Measurements from ENCODE around the gene CA14.

Gene CA14

GRCh38 chr1:150281221-150281757 is 23.7 kb downstream of the CA14 start:
- peak; percentile 42 for DNase-seq (ENCODE audit: low spot score)
- TF ChIP-seq CTCF (IDR thresholded peaks at IDR 0.05; ENCODE audit: extremely low read depth, insufficient read depth, missing control alignments): peak; percentile 70
- in situ Hi-C loops (cut with MboI; ENCODE audit: low pct_unique_long_range_greater_than_20kb, low sequenced_read_pairs, unreplicated experiment): no loop called here

DNA sequence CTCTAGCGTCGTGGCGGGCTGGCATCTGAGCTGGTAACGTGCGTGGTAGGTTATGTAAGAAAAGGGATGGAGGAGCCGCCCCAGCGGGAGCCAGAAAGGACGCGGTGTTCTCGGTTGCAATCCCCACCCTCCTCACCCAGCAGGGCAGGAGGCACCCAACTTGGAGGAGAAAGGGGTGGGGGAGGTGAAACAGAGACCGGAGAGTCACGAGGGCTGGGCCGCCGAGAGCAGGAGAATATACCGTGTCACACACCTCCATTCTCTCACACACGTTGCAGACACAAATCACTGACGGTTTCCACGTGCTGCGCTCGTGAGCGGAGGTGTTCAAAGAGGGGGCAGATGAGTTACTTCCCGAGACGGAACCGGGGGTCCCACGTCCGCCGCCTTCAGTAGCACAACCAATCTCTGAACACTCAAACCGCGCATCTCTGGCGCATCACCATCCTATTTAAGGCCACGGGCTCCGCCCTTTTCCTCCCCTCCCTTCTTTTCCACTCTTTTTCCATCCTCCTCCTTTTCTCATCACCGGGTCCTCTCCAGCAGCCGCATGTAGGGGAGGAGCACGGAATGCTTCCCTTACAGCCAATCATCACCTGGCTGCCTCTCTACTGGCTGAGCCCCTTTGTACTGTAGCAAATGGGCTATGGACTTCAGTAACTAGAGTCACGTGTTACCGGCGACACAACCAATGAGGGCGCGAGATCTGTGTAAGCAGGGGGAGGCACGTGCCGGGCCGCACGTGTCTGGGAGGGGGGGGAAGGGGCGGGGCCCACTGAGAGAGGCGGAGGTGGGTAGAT is 24.4 kb downstream of the CA14 start, which contains the start of gene CIART:
Gene CIART, plus strand, starts transcription at position 797 of the 800 bp plus-strand sequence. CDS start 714 bp downstream, outside the sequence.
- no peak for TF ChIP-seq CTCF (IDR thresholded peaks at IDR 0.05; ENCODE audit: extremely low read depth, insufficient read depth, missing control alignments)
- DNase-seq (ENCODE audit: low spot score): peak; percentile 74
- in situ Hi-C loops (cut with MboI; ENCODE audit: low pct_unique_long_range_greater_than_20kb, low sequenced_read_pairs, unreplicated experiment): no loop called here

- DNase-seq (ENCODE audit: low spot score): no peak
- no peak for TF ChIP-seq CTCF (IDR thresholded peaks at IDR 0.05; ENCODE audit: extremely low read depth, insufficient read depth, missing control alignments)
- in situ Hi-C loops (cut with MboI; ENCODE audit: low pct_unique_long_range_greater_than_20kb, low sequenced_read_pairs, unreplicated experiment): no loop called here
Observed at GRCh38 chr1:150282558-150282958, 25.0 kb downstream of the CA14 start.

DNA sequence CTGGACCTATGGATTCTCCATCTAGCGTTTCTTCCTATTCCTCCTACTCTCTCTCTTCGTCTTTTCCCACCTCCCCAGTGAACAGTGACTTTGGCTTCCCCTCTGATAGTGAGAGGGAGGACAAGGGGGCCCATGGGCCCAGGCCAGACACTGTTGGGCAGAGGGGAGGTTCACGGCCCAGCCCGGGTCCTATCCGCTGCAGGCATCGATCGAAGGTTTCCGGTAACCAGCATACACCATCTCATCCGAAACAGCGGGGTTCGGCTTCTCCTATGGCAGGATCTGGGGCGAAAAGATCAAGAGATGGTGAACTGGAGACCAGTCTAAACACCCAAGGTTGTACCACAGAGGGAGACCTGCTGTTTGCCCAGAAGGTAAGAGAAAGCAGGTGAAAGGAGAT is 25.7 kb downstream of the CA14 start:
- TF ChIP-seq CTCF (IDR thresholded peaks at IDR 0.05; ENCODE audit: extremely low read depth, insufficient read depth, missing control alignments): no peak
- in situ Hi-C loops (cut with MboI; ENCODE audit: low pct_unique_long_range_greater_than_20kb, low sequenced_read_pairs, unreplicated experiment): no loop called here
- DNase-seq (ENCODE audit: low spot score): no peak

GRCh38 chr1:150288382-150288781 is 30.8 kb downstream of the CA14 start:
- in situ Hi-C loops (cut with MboI; ENCODE audit: low pct_unique_long_range_greater_than_20kb, low sequenced_read_pairs, unreplicated experiment): no loop called here
- TF ChIP-seq CTCF (IDR thresholded peaks at IDR 0.05; ENCODE audit: extremely low read depth, insufficient read depth, missing control alignments): no peak
- no peak for DNase-seq (ENCODE audit: low spot score)

DNA sequence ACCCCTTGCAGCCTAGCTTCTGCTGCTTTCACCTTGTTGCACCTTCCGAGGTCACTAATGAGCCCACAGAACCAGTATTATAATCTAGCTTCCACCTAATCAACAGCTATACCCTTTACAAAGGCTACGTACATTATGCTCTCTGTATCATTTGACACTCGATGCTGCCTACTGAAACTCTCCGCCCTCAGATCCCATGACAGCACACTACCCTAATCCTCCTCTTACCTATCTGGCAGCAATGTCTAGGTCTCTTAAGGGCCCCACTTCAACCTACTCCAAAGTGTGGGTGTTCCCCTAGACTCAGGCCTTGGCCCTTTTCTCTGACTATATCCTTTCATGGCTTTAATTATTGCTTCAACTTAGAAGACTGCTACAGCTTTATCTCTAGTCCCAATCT is 31.2 kb downstream of the CA14 start:
- no peak for TF ChIP-seq CTCF (IDR thresholded peaks at IDR 0.05; ENCODE audit: extremely low read depth, insufficient read depth, missing control alignments)
- DNase-seq (ENCODE audit: low spot score): no peak
- in situ Hi-C loops (cut with MboI; ENCODE audit: low pct_unique_long_range_greater_than_20kb, low sequenced_read_pairs, unreplicated experiment): no loop called here
